Epithelial cell of proximal tubule (primary cell): Measurements from ENCODE around the gene CDH6. TPM values are rescaled to one million over a fixed set of nuclear protein-coding genes. Genes with fewer than 3 reads are reported as not detected.
A peak's percentile ranks its signal among the peaks of the same experiment; 100 is the strongest.

Experiments
- DNase-seq: peaks from one replicate; pipeline ENCODE4 v3.0.0-alpha.2; 2011; ENCODE audit warnings: low read depth
- H3K4me3 ChIP-seq: 2 replicates; pipeline ENCODE4 v1.5.1; 2011; ENCODE audit warnings: low read depth, mild to moderate bottlenecking, low read length
- total RNA-seq: library from RNA; depleted of rRNA; stranded (reverse); fragments of >200 nt; gene quantifications from 2 replicates; pipeline ENCODE4 v1.2.3, GENCODE V29; 2015
- TF ChIP-seq, protein P1 (sequence below): conservative IDR thresholded peaks from 2 replicates; pipeline ENCODE4 v1.5.1; 2012; ENCODE audit warnings: low read depth, mild to moderate bottlenecking, low read length

CDH6 gene
- total RNA-seq, 1 donor from 2014 or later = 34.9 TPM

DNA sequence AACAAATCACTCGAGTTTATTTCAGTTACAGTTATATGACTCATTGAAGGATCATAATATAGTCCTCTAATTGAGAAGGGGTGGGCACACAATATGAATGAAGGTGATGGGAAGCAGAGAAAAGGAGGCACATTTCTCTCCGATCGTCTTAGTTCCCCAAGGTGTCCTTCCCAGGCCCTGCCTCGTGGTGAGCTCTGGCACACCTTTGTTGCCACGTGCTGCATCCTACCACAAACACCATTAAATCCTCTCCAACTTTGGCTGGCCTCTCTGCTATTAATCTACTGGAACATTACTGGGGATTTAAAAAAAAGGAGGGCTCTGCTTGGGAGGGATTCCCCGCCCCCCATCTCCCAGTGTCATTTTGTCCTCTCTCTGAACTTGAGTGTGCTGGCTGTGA, 42.9 kb downstream of the CDH6 start:
- DNase-seq = no peak
- TF ChIP-seq, protein P1, sequence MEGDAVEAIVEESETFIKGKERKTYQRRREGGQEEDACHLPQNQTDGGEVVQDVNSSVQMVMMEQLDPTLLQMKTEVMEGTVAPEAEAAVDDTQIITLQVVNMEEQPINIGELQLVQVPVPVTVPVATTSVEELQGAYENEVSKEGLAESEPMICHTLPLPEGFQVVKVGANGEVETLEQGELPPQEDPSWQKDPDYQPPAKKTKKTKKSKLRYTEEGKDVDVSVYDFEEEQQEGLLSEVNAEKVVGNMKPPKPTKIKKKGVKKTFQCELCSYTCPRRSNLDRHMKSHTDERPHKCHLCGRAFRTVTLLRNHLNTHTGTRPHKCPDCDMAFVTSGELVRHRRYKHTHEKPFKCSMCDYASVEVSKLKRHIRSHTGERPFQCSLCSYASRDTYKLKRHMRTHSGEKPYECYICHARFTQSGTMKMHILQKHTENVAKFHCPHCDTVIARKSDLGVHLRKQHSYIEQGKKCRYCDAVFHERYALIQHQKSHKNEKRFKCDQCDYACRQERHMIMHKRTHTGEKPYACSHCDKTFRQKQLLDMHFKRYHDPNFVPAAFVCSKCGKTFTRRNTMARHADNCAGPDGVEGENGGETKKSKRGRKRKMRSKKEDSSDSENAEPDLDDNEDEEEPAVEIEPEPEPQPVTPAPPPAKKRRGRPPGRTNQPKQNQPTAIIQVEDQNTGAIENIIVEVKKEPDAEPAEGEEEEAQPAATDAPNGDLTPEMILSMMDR = no peak
- no peak overlapping the region for H3K4me3 ChIP-seq

DNA sequence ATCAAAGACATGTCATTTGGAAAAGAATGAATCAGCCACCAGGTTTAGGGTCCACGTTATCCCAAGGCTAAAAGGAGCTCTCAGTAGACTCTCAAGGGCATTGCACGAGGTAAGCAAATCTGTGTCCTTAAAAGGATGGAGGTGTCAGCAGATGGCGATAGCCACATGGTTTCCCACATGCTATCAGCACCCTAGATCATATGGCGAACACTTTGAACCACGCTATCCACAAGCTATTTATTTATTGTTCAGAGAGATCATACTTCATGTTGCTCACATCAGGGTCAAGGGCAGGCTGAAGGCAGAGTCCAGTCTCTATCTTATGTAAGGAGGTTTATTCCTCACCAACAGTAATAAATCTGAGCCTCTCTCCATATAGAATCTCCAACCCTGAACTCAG, 43.7 kb downstream of the CDH6 start:
- H3K4me3 ChIP-seq = no peak overlapping the region
- DNase-seq = no peak
- TF ChIP-seq, protein P1 = peak; percentile 6

GRCh38 chr5:31238497-31238896, 45.0 kb downstream of the CDH6 start:
- TF ChIP-seq, protein P1 = no peak
- no peak for DNase-seq
- no peak overlapping the region for H3K4me3 ChIP-seq

DNA sequence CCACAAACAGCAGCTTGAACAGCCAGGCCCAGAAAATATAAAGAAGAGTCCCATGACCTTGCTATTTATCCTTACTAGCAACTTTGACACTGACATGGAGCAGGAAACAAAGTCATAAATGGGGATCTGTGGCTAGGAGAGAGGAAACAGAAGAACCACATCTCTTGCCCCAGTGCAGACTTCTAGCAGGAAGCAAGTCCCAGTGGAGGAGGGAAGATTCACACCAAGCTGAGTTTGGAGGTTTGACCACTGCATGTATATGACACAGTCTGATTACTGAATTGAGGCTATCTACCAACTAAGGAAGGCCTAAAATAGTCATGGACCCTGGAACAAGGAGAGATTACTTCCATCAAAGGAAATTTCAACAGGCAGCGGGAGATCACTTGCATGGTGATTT, 51.4 kb downstream of the CDH6 start:
- no peak for DNase-seq
- no peak overlapping the region for H3K4me3 ChIP-seq
- TF ChIP-seq, protein P1 = no peak

DNA sequence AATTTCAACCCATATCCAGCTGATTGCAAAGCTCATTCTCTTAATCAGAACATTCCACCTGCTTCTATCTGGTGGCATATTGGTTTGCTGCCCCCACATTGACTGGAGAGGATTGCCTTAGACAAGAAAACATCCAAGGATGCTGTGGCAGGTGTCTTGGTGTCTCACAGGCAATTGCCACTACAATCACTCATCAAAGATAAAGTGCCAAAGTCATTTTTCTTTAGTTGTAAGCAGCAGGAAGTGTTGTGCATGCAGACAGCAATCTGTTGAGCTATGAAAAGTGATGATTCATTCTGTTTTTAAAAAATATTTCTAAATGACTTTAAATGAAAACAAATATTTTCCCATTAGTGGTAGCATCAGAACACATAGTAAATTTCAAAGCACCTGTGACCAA, 53.9 kb downstream of the CDH6 start:
- no peak overlapping the region for H3K4me3 ChIP-seq
- TF ChIP-seq, protein P1 = no peak
- DNase-seq = no peak

DNA sequence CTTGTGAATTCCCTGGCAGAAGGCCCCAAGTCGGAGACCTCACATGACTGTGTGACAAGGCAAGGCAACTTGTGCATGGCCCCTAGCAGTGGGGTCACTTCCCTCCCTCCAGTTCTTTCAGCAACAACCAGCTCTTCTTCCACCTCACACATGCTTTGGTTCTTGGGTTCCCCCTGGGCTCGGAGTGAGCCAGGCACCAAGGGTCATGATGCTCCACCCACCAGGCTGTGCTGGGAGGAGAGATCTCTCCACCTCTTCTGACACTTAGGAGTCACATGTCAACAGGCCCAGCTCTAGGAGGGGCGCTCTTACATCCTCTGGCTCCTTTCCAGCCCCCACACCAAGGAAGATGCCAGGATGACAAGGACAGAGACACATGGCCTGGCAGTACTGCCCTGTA, 56.7 kb downstream of the CDH6 start:
- no peak for DNase-seq

GRCh38 chr5:31251032-31251431, 57.5 kb downstream of the CDH6 start:
- DNase-seq = no peak
- TF ChIP-seq, protein P1 = peak; percentile 17
- H3K4me3 ChIP-seq = no peak overlapping the region

More for the DNA sequence above, 56.7 kb downstream of the CDH6 start:
- TF ChIP-seq, protein P1 = no peak
- H3K4me3 ChIP-seq = no peak overlapping the region
